GM12878 (cell line): ENCODE measurements around the gene LIMD2.

Source experiments
- BHLHE40 ChIP-seq, 2 experiments: fragments of 450-650 bp in 1 of 2; IDR thresholded peaks; 2 replicates each; pipeline ENCODE4 v1.6.1; 2011 to 2017; ENCODE audit warnings: low read depth in 2 of 2, borderline replicate concordance in 1 of 2, improper control_type of control experiment in 1 of 2, low read length in 1 of 2, mild to moderate bottlenecking in 1 of 2
- CHD1 ChIP-seq: IDR thresholded peaks from 2 replicates; pipeline ENCODE4 v1.6.1; 2012; ENCODE audit warnings: low read depth, low read length, improper control_type of control experiment
- HDGF ChIP-seq: fragments of 450-650 bp; IDR thresholded peaks from 2 replicates; pipeline ENCODE4 v1.6.1; 2016; ENCODE audit warnings: antibody characterized with exemption
- PAX5 ChIP-seq: IDR thresholded peaks from 2 replicates; pipeline ENCODE4 v1.6.1; 2011; ENCODE audit warnings: low read depth, low read length, borderline replicate concordance
- REST ChIP-seq: IDR thresholded peaks from 2 replicates; pipeline ENCODE4 v1.6.1; 2012; ENCODE audit warnings: mild to moderate bottlenecking, low read depth, low read length
- SUPT20H ChIP-seq: IDR thresholded peaks from 2 replicates; pipeline ENCODE4 v1.6.1; 2011; ENCODE audit warnings: low read depth, mild to moderate bottlenecking, low read length, moderate library complexity, borderline replicate concordance; ENCODE audit not compliant: control insufficient read depth
- USF2 ChIP-seq: IDR thresholded peaks from 2 replicates; pipeline ENCODE4 v1.6.1; 2011; ENCODE audit warnings: low read depth, low read length, improper control_type of control experiment, borderline replicate concordance

GRCh38 chr17:63649813-63650212 lies 50.1 kb downstream of the LIMD2 start:
- TF ChIP-seq PAX5 (no peak), CHD1 (no peak), USF2 (no peak), REST (no peak), SUPT20H (no peak), HDGF (no peak), BHLHE40 (IDR thresholded peaks at IDR 0.05; ENCODE audit: borderline replicate concordance in 1 of 2, low read depth in 2 of 2, low read length in 1 of 2) (no peak)
